Stimulated activated CD4-positive, alpha-beta T cell treated with anti-CD3 and anti-CD28 coated beads, TNF-alpha, amount 100 ng/mL, for 4 hours (primary cell): ENCODE data around the gene CASS4.

ENCODE experiments used
- DNase-seq, 3 experiments: peaks; one replicate each; pipeline ENCODE4 v3.0.0-alpha.2; 2020; ENCODE audit warnings: low read depth in 3 of 3

The CASS4 gene

DNA sequence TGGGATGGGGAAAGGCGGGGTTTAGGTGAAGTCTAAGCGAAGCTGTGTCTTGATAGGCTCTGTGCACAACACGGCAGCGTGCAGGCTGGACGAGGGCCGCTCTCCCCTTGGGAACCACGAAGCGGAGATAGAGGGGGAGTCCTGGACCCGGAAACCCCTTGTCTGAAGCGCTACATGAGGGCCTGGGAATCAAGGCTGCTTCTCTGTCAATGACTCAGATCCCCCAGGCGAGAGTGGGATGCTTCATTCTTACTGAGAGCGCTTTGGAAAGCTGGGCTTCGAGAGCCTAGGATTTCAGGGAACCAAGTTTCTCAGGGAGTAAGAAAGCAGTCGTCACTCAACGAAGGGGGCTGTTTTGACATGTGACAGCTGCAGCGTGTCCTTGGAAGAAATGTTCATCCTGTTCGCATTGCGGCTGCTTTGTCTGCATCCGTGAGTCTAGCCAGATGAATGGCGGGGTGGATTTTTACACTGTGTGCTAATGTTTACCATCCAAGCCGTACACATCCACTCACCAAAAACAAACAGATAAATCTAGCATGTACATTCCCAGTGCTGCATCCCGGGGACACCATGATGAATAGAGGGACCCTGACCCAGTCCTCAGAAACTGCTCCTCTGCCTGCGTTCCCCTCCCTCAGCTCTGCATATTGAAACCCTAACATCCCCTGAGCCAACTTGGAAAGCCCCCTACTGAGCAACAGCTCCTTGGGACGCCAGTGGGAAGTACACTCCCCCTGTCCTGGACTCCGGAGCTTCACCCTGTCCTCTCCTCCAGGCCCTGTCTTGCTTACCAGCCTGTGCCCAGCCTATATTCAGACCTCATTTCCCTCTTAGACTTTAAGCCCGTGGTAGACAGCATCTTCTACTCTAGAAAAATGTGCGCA is 31.8 kb downstream of the CASS4 start:
- no peak for DNase-seq

GRCh38 chr20:56445130-56445529 is 33.1 kb downstream of the CASS4 start:
- DNase-seq: no peak

- DNase-seq: no peak
Measured at GRCh38 chr20:56445540-56445939, 33.5 kb downstream of the CASS4 start.

- DNase-seq: no peak
Measured at GRCh38 chr20:56447227-56447626, 35.2 kb downstream of the CASS4 start.

DNA sequence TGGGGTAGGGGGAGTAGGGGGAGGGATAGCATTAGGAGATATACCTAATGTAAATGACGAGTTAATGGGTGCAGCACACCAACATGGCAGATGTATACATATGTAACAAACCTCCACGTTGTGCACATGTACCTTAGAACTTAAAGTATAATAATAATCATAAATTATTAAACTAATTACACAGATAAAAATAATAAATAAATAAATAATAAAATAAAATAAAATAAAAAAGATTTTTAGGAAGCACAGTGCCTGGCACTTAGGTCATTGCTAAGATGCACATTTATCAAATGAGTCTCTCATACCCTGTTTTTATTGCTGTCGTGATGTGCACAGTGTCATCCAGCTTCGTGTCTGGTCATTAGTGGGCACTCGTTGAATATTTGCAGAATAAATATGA is 37.4 kb downstream of the CASS4 start:
- DNase-seq: no peak

DNA sequence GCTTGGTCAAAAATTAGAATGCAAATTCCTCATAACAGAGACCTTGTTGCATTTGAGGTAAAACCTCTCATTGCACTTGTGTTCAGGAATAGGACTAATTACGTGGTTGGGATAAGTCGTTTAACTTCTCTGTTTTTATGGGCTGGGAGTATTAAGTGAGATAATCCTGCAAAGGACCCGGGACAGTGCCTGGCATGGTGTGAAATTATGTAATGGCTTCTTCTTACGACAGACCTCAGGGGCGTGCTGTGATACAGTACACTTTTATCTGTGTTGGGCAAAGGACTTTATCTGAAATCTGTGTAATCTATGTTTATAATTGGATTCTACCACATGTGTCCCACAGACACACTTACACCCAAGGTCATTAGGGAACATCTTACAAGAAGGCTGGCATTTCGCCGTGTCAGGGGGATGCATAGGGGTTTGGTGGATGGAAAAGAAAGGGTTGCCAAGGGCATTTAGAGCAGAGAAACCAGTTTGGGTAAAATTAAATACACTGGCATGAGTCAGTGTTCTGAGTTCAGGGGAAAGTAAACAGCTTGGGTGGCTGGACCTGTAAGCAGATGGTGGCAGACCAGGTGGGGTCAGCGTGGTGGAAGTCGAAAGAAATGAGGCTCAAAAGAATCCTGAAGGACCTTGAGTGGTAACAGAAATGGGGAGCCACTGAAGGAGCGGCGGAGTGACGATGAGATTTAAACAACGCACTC is 39.2 kb downstream of the CASS4 start:
- DNase-seq: no peak

DNA sequence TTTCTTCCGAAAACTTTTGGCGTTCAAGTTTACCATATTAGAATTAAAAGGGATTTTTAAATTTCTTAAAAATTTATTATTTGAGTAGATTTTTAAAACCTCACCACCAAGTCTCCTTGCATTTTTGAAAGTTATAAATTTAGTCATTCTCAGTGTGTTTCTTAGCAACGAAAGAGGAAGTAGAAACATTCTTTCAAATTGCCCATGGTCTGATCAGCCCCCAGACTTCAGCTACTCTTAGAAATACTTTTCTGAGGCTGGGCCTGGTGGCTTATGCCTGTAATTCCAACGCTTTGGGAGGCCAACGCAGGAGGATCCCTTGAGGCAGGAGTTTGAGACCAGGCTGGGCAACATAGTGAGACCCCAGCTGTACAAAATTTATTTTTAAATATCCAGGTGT is 41.3 kb downstream of the CASS4 start:
- DNase-seq: no peak

- DNase-seq: no peak
Measured at GRCh38 chr20:56454754-56455153, 42.7 kb downstream of the CASS4 start.

- no peak for DNase-seq
Measured at GRCh38 chr20:56458206-56458821, 46.3 kb downstream of the CASS4 start.

GRCh38 chr20:56460459-56460858 is 48.4 kb downstream of the CASS4 start:
- peak in 1 of 3 experiments; percentile 5 for DNase-seq

DNA sequence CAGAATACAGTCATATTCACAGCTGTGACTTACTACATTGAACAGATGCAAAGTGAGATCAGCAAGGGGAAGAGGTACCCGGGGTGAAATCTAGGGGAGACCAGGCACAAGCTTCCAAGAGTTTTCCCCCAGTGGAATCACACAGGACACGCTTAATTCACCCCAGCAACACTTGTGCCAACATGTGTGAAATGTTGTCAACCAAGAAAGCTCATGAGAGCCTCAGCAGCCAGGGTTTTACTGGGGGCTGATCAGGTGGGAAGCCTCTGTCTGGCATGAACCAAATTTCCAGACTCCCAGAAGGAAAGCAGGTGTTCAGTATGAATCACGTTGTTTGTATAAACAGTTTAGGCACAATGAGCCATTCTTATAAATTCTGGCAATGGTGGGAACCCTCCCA is 49.5 kb downstream of the CASS4 start:
- no peak for DNase-seq

DNA sequence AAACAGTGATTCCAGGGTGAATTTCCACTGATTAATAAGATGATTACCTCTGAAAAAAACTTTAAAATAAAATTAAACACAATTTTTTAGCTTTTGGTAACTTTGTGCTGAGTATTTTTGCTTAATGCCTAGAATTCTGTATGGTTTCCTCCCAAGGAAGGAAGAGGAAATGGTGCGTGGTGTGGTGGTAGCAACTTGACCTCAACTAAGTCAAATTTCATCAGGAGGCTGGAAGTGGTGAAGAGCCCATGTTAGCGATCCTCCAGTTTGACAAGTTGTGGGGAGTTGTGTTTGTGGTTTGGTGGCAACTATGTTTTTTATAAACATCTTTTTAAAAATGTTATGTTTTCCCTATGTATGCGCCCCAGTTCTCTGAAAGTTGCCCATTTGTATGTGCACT is 51.4 kb downstream of the CASS4 start:
- DNase-seq: no peak

DNA sequence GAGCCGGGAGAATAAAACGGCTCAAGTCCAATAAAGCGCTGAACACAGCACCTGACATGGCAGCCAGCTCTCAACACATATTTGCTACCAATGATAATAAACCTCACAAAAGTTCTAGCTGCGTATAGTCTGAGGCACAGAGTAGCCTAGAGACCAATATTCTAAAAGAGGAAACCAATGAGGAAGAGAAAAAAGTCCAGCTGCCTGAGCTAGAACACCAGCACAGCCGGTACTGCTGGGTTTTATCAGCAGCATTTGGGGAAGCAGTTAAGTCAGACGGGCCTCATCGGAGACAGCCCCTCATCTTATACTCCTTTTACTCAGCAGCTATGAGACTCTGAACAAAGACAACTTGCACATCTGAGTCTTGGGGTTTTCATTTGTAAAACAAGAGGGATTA is 53.9 kb downstream of the CASS4 start:
- DNase-seq: no peak

- DNase-seq: no peak
Measured at GRCh38 chr20:56467968-56468315, 55.9 kb downstream of the CASS4 start.

- peak; percentile 93 to 95 (median 94) for DNase-seq
Measured at GRCh38 chr20:56468316-56469076, 56.4 kb downstream of the CASS4 start, which contains the start of gene RTF2. Gene RTF2 (plus strand): TSS chr20:56468627. CDS start chr20:56468698, 71 bp downstream.

DNA sequence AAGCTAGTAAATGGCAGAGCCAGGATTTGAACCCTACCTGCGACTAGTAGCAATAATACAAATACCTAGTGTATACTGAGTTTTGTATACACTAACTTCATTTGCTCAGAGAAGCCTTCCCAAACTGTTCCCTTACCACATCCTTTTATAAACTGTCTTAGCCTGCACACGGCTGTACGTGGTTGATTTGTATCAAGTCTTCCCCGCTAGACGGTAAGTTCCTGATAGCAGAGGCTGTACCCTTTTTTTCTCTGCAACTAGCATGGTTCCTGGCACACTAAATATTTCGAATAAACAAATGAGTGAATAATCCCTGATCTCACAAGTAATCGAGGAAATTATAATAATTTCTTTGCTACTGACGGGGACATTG is 57.0 kb downstream of the CASS4 start:
- DNase-seq: no peak

GRCh38 chr20:56483970-56484369 is 71.9 kb downstream of the CASS4 start:
- no peak for DNase-seq

GRCh38 chr20:56487216-56487615 is 75.2 kb downstream of the CASS4 start:
- DNase-seq: no peak

GRCh38 chr20:56488566-56488965 is 76.5 kb downstream of the CASS4 start:
- no peak for DNase-seq

DNA sequence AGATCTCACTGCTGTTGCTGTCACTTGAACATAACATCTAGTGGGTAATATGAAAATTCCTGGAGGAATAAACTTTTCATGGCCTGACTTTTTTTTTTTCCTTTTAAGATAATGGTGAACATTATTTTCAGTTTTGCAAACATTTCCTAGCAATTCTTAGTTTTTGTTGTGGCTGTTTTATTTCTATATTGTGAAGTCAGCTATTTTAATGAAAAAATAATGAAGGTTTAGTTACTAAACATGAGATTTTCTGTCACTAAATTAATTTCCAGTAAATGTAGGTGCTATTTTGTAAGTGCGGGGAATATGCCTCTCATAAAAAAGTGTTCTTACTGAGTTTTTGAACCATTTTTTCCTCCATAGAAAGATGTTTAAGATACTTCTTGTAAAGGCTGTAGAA is 89.1 kb downstream of the CASS4 start:
- no peak for DNase-seq

- DNase-seq: no peak
Measured at GRCh38 chr20:56503916-56504315, 91.9 kb downstream of the CASS4 start.
